Astrocyte of the hippocampus (primary cell): ENCODE results near the gene GPC5.
"Not testable (repeated sequence)": the region's sequence is repeated elsewhere in the genome, so short reads cannot be mapped to it uniquely, and the experiment has no call there.

Experiments used
- DNase-seq: peaks from one replicate; pipeline ENCODE4 v3.0.0; 2011; ENCODE audit warnings: low read depth, low spot score

Gene GPC5

DNA sequence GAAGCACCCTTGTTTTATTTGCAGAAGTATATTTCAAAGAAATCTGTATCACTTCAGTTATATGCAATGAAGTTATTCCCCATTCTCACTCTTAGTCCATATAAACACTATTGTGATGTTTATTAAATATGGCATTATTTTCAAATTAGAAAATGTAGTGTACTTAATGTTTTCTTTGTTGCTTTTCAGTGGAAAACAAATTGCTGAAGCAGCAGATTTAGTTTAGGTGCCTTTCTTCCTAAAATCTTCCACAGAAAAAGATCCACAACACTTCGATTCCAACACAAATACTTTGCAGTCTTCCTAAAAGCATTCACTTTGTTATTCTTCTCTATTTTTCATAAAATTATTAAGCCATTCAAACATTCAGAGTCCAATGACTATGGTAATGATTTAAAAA lies 1336.1 kb downstream of the GPC5 start:
- no peak for DNase-seq

DNA sequence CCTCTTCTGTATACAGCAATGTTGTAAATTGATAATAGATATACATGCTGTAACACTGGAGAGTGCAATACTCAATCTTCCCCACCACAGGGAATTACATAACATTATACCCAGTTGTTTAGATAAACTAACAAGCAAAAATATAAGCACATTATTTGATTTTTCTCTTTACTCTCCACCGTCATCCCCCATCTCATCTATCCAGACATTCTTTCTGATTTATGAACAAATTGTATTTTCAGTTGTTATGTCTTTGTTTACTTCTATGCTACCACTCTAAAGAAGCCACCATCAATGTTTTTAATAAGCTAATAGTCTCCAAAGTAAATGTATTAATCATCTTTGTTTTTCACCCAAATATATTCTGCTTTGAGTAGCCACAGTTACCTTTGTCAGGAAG lies 1337.5 kb downstream of the GPC5 start:
- no peak for DNase-seq

DNA sequence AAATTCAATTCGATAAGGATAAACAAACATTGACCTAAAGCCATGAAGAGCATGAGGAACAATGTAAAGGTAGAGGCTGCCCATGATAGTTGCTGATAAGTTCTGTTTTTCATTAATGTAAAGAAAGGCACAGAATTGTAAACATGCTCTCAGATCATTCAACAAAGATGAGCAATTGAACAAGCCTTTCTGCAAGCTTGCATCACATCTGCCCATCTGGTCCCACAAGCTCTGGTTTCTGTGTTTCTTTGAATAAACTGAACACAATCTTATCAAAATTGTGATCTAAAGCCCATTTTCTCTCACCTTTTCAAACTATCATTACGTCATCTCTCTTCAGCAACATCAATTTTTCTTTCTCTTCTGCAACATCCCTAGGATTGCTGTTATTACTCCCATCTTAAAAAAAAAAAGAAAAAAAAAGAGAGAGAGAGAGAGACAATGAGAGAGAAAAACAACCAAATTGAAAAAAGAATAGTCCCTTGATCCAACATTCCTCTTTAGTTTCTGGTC lies 1340.9 kb downstream of the GPC5 start:
- no peak for DNase-seq

DNA sequence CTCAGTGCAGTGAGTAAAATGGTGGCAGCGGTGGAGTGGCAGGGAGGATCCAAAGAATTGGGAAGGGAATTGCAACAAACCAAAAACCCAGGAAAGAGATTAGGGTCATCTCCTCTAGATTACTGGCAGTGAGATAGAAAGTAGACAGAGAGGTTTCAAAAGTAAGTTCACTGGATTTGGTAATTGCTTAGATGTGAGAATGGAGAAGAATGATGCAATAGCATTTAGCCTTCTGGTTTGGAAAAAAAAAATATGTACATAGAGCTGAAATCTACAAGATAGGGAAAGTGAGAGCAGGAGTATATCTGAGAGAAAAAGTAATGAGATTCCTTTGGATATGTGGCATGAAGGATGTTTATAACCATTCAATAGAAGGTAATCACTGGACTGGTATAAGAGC lies 1345.6 kb downstream of the GPC5 start:
- DNase-seq: no peak

DNA sequence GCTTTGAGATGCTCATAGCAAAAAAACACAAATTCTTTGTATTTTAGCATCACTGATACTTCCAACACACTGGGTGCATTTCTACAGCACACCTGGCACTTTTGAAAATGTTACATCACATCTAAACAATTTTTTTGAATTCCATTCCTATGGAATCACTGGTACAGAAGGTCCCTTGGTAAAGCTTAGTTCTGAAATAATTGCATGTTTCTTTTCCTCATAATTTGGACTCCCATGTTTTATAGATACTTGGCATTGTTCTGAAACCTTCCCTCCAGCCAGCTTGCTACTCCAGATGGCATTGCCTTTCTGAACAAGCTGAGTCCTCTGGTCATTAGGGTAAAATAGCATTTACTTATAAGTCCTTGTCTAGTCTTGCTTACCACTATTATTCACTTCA lies 1346.8 kb downstream of the GPC5 start:
- no peak for DNase-seq

DNA sequence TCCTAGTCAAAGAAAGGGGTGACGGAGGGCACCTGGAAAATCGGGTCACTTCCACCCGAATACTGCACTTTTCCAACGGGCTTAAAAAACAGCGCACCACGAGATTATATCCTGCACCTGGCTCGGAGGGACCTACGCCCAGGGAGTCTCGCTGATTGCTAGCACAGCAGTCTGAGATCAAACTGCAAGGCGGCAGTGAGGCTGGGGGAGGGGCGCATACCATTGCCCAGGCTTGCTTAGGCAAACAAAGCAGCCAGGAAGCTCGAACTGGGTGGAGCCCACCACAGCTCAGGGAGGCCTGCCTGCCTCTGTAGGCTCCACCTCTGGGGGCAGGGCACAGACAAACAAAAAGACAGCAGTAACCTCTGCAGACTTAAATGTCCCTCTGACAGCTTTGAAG lies 1354.3 kb downstream of the GPC5 start:
- not testable (repeated sequence) for DNase-seq

DNA sequence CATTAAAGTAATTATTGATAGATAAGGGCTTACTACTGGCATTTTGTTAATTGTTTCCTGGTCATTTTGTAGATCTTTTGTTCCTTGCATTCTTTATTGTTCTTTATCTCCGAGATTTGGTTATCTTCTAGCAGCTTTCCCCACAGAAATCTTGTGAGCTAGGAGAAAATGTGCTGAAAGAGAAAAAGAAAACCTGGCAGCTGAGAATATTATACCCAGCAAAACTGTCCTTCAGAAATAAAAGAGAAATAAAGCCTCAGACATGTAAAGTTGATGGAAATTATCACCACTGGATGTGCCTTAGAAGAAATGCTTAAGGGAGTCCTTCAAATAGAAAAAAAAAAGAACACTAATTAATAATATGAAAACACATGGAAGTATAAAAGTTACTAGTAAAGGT lies 1363.3 kb downstream of the GPC5 start:
- DNase-seq: no peak

DNA sequence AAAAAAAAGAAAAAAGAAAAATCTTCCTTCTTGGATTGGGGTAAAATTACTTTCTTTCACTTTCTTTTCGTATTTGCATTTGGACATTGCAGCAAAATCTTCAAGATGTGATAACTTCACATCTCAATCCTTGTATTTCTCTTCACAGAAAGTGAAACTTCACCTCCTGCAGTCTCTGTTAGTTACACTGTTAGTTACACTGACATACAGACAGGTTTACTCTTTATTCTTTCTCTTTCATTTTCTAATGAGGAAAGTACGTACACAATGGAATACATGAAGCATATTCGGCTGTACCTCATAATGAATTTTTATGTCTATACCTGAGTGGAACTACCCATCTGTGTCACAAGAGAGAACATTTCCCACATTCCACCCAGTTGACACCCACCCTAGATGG lies 1369.0 kb downstream of the GPC5 start:
- DNase-seq: no peak

DNA sequence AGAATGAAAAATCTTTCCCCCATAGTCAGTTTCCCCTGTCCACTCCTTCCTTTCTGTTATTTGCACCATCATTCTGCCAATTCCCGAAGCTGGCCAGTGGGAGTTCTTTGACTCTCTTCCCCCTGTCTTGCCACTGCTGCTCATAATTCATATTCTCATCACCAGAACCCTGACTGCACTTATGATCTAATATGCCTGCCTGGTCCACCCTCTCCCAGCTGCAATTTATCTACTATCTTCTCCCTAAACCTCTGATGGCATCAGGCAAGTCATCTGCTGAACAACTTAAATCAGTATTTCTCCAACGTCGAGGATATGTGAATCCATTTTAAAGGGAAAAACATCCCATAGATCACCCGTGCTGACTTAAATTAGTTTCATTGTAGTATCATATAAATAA lies 1370.2 kb downstream of the GPC5 start:
- DNase-seq: no peak

DNA sequence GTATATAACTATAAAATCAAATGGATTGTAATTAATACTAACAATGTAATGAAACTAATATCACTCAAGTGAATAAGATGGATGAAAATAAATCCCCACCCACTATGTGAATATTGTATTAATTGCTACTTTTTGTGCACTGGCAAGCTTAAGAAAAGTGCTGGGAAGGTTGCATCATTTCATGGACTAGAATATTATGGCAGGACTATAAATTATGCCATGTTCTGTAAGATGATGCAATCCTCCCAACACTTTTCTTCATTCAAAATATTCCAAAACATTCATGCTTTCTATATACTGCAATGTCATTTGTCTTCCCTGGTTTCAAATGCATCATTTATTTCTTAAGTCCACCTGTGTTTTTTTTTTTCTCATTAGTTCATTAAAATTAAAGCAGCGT lies 1370.6 kb downstream of the GPC5 start:
- DNase-seq: no peak

DNA sequence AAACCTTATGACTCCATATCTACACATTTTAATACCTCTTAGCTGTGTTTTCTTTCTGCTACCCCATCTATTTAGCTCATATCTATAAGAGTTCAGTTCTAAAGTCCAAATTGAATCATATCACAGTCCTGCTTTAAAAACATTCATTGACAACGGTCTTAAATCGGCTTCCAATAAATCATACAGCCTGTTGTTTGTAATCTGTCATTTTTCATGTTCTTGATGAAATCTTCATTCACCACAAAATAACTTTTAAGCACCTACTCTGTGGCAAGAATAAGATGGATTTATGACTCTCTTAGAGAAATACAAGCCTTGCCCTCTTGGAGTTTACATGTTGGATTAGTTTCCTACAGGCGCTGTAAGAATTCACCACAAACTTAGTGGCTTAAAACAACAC lies 1377.2 kb downstream of the GPC5 start:
- no peak for DNase-seq

DNA sequence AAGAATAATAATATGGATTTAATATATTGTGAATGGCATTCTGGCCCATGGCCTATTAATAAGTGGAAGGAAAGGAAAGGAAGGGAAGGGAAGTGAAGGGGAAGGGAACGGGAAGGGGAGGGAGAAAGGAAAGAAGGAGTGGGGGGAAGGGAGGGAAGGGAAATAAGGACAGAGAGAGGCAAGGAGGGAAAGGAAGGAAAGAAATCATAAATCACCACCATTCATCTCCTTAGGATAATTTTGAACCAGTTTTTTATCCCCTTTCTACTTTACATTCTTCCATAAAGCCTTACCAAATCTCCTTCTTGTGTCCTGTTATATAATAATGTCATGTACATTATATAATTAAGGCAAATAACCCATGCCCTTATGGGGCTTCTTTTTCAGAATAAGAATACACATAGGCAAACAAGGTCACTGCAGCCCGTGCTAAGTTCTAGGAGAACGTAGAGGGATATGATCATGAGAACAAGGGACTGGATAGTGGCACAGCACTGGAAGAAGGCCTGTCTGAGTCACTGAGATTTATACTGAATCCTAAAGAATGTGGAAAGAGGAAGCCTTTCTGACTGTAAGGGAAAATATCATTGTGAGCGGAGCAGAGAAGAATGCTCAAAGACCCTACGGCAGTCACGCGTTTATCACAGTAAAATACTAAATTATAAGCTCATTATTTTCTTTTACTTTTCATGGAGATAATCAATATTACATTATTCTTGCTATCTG lies 1383.7 kb downstream of the GPC5 start:
- DNase-seq: no peak

DNA sequence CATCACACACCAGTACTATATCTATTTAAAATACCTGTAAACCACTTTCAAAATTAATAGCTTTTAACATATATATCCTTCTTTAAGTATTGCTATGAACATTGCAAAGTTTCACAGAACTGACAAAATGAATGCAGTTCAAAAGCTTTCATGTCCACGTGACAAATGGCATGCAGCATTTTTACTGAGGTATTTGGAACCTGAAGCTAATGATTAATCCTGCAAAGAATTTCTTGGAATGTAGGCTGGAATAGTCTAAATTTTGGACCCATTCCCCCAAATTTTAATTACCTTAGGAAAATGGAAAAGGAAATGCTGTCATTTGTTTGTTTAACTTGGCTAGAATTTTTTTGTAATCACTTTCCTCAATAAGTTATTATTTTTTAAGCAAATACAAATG lies 1404.4 kb downstream of the GPC5 start:
- peak; percentile 55 for DNase-seq

DNA sequence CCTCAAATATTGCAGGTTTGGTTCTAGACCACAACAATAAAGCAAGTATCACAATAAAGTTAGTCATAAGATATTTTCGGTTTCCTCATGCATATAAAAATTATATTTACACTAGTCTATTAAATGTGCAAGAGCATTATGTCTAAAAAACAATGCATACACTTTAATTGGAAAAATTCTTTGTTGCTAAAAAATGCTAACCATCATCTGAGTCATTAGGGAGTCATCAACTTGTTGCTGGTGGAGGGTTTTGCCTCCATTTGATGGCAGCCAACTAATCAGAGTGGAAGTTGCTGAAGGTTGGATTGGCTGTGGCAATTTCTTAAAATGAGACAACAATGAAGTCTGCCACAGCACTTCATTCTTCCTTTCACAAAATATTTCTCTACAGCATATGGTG lies 1405.9 kb downstream of the GPC5 start:
- peak; percentile 56 for DNase-seq

DNA sequence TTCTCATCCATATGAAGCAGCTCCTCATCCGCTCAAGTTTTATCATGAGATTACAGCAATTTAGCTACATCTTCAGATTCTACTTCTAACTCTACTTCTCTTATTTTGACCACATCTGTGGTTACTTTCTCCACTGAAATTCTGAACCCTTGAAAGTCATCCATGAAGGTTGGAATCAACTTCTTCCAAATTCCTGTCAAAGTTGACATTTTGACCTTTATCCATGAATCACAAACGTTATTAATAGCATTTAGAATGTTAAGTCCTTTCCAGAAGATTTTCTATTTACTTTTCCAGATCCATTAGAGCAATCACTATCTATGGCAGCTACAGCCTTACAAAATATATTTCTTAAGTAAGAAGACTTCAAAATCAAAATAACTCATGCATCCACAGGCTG lies 1406.5 kb downstream of the GPC5 start:
- no peak for DNase-seq

DNA sequence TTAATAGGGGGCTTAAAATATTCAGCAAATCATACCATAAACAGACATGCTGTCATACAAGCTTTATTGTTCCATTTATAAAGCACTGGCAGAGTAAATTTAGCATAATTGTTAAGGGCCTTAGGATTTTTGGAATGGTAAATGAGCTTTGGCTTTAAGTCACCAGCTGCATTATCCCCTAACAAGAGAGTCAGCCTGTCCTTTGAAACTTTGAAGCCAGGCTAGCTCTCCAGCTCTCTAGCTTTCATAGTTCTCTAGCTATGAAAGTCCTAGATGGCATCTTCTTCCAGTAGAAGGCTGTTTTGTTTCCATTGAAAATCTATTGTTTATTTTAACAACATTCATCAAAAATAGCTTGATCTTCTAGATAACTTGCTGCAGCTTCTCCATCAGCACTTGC lies 1407.3 kb downstream of the GPC5 start:
- no peak for DNase-seq

DNA sequence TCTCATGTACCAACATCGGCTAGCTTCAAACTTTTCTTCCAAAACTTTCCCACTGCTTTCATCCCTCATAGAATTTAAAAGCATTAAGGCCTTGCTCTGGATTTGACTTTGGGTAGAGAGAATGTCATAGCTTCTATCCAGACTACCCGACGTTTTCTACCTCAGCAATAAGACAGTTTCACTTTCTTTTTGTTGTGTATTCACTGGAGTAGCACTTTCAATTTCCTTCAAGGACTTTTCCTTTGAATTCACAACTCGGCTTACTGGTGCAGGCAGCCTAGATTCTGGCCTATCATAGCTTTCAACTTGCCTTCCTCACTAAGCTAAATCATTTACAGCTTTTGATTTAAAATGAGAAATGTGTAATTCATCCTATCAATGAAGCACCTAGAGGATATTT lies 1407.8 kb downstream of the GPC5 start:
- peak; percentile 29 for DNase-seq

DNA sequence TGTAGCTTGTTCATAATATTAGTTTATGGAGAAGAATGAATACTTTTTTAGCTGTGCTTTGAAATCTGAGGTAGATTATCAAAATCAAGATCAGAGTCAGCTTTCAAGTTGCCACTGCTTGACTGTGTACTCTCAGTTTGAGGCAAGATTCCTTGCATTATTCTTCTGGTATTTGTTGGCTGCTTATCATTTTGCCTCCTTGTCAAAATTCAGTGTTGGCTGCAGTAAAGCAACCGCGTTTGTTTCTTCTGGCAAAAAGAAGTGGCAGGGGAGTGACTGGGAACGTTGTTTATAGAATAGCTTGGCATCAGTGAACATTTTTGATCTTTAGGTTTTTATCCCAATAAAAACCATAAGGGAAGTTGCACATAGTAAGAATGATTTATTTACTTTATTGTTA lies 1408.9 kb downstream of the GPC5 start:
- peak; percentile 82 for DNase-seq

DNA sequence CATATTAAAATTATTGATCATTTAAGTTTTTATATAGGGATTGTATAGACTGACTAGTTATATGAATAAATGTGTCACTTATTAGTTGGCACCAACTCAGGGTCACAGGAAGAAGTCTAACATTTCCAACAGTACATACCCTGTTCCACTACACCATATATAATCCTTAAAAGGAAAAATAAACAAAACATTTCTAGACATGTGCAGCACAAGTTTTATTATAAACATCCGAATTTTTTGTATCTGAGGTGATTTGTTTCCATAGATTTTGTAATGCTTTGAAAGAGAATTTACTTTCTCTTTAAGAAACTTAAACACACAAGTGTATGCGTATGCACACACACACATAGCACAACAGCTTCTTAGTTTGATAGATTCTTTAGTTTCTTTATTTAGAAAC lies 1409.5 kb downstream of the GPC5 start:
- DNase-seq: no peak

DNA sequence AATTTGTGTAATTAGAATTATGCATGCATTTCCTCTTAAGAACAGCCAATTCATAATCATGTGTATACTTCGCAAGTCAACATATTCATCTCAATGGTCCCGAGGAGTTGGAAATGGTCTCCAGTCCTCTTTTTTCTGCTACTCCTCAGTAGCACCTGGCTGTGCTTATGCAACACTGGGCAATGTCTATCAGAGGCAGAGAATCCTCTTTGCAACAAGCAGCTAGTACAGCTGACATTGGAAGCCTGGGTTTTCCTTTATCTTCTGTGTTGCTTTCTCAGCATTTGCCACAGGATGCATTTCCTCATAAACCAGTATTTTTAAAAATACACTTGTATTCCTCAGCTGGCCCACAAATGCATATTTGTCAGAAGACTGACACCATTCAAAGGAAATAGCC lies 1422.9 kb downstream of the GPC5 start:
- DNase-seq: no peak

DNA sequence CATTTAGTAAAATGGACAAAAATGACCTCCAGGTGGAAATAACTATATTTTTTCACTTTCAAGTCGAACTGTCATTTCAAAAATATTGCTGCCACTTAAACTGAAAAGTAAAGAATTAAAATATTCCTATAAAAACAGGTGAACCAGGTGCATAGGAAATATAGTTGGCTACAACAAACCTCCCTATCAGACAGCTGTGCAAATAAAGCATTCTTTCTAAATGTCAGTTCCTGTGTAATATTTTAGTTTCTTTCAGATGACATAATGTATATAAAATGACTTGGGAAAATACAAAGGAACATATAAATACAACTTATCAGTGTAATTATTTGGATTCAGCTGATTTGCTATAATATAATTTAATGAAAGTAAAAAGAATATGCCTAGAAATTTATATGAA lies 1424.6 kb downstream of the GPC5 start:
- no peak for DNase-seq

DNA sequence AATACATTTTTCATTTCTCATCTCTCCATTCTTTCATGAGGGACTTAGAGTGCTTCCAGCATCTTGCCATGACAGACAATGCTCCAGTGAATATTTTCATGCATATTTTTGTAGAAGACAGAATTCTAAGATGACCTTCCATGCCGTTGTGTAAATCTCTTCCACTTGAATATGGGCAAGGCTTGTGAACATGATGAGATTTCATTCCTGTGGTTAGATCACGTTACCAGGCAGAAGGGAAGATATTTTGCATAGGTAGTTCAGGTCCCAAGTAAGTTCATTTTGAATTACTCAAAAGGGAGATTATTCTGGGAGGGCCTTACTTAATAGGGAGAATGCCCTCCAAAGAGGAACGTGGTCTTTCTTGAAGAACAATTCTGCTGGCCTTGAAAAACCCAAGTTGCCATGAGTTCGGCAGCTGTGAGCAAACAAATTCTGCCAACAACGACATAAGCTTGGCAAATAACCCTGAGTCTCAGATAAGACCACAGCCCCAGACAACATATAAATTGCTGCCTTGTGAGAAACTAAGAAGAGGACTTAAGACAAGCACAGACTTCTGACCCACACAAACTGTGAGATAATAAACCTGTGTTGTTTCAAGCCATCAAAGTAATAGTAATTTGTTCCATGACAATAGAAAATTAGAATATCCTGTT lies 1427.6 kb downstream of the GPC5 start:
- peak; percentile 29 for DNase-seq

DNA sequence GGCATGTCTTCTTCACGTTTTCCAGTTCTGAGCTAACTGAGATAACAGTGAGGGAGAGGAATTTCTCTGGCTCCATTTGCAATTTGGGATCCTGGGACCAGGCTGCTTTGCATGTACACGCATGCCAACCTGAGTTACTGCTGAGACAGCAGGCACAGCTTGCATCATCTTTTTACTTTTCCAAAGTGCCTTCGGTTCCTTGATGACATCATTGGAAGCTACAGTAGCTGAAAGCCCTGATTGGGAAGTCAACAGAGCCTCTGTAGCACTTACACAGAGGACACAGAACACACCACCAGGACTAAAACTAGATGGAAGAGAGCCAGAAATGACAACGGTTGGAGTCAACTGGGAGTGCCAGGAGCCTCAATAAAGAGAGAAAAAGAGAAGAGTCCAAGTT lies 1429.1 kb downstream of the GPC5 start:
- no peak for DNase-seq

DNA sequence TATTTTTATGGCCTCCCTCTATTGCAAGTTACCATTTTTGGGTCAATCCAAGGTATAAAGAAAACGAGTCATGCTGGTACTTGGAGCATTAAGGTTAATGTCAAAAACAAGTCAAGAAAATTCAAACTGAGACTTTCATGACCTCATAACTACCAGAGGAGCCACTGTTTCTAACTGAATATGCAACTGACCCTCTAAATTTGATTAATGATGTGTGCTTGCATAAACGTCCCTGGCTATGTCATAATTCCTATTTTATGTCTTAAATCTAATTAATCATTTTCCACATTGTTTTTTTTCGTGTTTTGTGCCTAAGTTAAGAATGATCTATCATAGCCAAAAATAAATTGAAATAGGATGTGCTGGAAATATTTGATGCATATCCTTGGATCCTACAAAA lies 1431.5 kb downstream of the GPC5 start:
- DNase-seq: no peak
